ENCODE measurements around the gene TYW1B.
"Not testable (repeated sequence)": the region's sequence is repeated elsewhere in the genome, so short reads cannot be mapped to it uniquely, and the experiment has no call there.

The TYW1B gene

DNA sequence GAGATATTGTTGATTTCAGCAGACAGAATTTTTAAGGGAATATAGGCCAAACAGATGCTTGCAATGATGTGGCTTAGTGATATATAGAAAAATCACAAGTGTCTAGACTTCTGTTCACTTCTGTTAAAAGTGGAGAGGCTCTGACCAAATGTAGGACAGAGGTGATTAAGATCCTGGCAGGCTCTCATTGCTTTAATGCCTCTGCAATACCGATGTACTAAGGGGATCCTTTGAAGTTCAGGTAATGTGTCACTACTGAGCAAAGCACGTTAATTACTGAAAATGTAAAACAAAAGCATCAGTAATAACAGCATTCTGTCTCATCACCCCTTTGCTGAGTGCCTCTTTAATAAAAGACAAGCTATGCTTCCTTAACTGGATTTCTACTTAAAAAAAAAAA is 131.4 kb downstream of the TYW1B start:
- not testable (repeated sequence) for DNase-seq (ENCODE audit: low read depth in 2 of 2)

DNA sequence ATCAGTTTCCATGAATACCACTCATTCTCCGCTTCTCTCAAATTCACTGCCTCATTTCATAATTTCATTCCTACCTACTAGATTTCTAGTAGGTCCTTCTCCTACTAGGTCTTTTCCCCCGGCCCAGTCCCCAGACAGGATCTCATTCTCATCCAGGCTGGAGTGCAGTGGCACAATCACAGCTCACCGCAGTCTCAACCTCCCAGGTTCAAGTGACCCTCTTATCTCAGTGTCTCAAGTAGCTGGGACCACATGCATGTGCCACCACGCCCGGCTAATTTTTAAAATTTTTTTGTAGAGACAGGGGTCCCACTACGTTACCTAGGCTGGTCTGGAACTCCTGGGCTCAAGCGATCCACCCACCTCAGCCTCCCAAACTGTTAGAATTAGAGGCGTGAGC is 132.5 kb downstream of the TYW1B start:
- not testable (repeated sequence) for DNase-seq (ENCODE audit: low read depth in 2 of 2)

DNA sequence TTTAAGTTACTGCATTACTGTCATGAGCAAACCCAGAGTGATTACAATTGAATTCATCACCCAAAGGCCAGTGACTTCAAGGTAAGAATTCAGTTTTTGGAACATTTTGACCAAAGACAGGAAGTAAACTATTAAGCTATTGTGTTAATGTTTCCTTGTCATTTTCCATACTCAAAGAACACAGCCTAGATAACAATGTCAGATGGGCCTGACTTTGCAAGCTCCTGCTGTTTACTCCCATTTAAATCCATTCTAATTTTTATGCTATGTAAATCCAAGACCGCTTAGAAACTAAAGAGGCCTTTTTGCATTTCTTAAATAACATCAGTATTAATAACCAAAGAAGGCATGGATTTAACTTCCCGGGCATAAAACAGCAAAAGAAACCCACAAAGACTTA is 136.6 kb downstream of the TYW1B start:
- DNase-seq (ENCODE audit: low read depth in 2 of 2), result not testable (repeated sequence)

DNA sequence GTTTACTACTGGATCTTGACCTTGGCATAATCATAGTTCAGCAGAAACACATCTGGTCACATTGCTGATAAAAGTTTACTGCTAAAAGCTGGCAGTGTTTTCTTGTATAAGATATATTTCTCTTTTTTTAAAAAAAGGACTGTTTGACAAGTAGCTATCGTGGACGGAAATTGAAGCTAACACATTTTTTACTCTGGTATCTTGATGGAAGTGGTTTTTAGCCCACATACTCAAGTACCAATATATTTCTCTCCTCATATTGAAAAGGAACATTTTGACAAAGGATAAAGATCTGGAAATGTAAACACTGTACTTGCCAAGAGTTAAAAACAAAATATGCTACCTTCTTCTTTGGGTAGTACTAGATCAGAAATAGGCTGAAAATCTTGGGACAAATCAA is 137.8 kb downstream of the TYW1B start:
- DNase-seq (ENCODE audit: low read depth in 2 of 2), result not testable (repeated sequence)

DNA sequence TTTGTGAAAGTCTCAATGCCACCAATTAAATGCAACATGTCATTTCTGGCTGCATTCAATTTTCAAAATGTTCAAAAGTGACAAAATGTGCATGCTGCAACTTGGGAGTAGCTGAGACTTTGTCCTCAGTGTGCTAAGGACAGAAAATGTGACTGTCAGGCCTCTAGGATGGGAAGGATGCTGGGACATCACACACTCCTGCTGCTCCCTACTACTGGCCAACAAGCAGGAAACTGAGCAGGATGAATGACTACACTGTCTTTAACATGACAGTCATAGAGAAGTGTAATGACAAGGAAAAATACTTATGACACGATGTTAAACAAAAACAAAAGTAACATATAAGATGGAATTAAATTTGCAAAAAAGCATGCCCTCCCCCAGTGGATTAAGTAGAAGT is 138.7 kb downstream of the TYW1B start:
- DNase-seq (ENCODE audit: low read depth in 2 of 2), result not testable (repeated sequence)

DNA sequence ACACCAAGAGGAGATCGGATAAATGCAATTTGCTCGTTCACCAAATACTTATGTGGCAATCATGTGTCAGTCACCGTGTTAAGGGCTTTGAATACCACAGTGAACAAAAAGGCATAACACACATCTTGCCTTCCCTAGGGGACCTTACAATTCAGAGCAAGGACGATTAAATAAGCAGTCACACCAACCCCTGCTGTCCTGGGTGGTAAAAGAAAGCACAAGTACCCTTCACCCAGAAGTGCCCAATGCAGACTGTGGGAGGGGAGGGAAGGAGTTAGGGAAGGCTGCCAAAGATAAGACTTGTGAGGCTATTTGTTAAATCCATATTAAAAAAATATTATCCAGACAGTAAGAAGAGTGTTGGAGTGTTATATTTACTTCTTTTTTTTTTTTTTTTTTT is 146.8 kb downstream of the TYW1B start:
- DNase-seq (ENCODE audit: low read depth in 2 of 2), result not testable (repeated sequence)

DNA sequence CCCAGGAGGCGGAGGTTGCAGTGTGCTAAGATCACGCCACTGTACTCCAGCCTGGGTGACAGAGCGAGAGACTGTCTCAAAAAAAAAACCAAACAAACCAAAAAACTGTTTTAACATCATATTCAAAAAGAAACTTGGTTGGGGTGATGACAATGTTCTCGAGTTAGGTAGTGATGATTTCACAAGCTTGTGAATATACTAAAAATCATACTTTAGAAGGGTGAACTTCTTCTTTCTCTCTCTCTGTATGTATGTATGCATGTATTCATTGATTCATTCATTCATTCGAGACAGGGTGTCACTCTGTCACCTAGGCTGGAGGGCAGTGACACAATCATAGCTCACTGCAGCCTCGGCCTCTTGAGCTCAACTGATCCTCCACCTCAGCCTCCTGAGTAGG is 151.1 kb downstream of the TYW1B start:
- not testable (repeated sequence) for DNase-seq (ENCODE audit: low read depth in 2 of 2)

DNA sequence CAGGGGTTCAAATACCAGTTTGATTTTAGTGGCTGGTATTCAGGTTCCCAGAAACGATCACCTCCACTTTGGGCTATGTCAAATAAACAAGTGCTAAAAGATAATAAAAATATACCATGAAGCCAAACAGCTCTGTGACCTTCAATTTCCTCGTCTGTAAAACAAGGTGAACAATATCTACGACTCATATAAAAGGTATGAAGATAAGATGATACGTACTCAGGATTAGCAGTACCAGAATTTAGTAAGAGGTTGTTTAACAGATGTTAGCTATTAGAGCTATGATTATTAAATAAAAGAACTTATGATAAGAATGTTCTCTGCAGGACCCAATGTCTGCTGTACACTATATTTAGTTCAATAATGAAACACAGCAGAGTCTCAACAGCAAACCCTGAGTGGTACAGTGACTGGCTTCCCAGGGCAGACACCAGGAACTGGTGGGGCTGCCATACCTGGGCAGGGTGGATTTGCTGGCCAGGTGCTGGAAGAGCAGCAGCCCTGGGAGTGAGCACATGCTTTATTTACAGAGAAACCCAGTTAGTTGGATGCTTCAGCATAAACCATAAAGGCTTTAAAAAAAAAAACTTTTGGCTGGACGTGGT is 151.8 kb downstream of the TYW1B start:
- not testable (repeated sequence) for DNase-seq (ENCODE audit: low read depth in 2 of 2)

DNA sequence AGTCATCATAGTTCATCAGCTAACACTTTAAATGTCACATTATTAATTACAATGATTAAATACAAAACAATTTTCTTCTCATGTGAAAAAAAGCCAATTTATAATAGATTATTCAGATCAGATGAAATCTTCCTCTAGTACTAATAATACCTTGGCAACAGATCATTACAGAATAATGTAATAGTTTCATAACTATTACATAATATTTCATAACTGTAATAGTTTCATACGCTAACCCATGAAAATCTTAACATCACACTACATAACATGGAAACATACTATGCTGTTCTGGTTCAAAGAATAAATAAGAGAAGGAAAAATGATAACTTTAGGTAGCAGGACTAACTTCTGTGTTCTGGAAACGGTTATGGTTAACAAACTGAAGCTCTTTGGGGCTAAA is 152.3 kb downstream of the TYW1B start:
- DNase-seq (ENCODE audit: low read depth in 2 of 2), result not testable (repeated sequence)

DNA sequence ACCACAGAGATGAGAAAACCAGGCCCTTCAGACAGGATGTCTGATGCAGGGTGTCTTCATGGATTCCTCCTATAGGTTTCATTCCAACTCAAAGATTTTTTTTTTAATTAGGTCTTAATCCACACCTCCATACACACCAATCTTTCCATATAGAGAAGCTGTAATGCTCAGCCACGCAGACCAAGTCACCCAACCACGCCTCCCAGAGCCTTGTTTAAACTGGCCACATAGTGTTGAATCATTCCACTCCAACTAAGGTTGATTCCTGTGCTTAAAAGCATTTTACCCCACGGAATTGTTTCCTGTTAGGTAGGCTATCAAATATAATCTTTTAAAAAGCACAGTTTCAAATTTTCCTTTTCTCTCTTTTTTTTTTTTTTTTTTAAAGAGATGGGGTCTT is 153.6 kb downstream of the TYW1B start:
- no peak for DNase-seq (ENCODE audit: low read depth in 2 of 2)

DNA sequence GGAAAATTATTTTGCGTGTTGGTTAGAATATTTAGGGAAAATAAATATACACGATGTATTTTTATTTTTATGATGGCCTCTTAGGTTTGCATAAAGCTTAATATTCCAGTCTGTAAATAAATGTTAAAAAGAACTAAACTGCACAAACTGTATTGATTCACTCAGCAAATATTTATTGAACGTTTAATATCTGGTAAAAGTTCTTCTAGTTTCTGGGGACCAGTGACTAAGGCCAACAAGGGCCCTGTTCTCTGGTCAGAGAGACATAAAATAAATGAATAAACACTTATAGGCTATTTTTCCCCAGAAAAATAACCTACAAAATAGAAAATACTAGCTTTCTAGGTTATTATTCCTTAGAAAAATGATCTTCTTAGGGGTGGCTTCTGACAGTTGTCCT is 157.2 kb downstream of the TYW1B start:
- DNase-seq (ENCODE audit: low read depth in 2 of 2), result not testable (repeated sequence)

DNA sequence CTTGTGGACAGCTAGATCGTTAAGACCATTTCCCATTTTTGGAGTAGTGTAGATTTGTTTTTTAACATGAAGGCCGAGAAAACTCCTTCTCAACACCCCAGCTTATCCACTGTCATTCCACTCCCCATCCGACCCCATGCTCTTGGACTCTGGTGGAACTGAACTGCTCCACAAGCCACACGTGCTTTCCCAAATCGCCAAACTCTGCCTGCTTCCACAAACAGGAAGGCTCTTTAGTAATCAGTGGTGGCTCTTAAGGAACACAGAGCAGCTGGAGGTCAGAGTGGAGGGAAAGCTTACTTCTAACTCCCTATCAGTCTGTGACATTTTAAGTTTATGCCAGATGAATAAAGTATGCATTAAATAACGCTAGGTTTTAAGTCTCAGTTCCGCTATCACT is 159.6 kb downstream of the TYW1B start:
- not testable (repeated sequence) for DNase-seq (ENCODE audit: low read depth in 2 of 2)

DNA sequence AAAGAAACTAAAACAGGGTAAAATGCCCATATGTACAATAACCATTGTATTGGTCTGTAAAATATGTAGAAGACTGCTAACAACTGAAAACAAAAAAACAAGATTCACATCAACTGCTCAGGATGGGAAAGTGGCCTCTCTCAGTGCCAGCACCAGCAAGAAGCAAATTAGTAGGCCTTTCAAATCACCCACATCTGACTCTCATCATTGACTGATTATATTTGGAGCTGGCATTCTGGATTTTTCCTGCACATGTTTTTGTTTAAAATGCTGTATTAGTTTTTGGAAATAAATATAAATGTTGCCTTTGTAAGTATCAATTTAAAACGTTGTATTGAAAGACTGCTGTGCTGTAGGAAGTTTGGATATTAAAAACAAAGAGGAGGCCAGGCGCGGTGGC is 161.0 kb downstream of the TYW1B start:
- not testable (repeated sequence) for DNase-seq (ENCODE audit: low read depth in 2 of 2)

DNA sequence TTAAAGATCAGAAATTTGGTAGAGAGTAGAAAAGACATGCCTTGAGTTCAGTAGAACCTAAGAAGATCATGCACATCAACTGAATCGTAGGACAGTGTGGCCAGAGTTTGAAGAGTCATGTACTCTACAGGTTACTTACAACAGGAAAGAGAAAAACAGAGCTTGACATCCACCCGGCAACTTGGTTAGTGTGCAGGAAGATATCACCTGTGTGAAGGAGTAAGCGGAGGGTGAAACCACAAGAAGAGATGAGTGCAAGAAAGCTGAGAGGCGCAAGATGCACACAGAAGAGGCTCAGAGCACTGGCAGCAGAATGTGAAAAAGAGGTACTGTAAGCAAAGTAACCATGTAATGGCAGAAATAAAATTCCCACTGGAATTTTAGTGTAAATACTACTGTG is 179.4 kb downstream of the TYW1B start:
- not testable (repeated sequence) for DNase-seq (ENCODE audit: low read depth in 2 of 2)

DNA sequence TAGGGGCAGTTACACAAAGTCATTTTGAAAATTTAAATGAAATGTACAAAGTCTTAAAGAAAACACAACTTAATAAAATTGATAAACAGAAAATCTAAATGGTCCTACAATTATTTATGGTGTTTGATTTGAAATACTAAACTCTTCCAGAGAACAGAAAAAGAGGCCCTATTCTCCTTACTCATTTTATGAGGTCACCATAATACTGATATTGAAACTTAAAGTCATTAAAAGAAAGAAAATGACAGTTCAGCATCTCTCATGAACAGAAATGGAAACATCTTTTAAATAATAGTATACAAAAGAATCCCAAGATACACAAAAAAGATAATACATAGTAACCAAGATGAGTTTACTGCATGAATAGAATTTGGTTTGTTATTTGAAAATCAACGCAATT is 184.3 kb downstream of the TYW1B start:
- DNase-seq (ENCODE audit: low read depth in 2 of 2), result not testable (repeated sequence)

DNA sequence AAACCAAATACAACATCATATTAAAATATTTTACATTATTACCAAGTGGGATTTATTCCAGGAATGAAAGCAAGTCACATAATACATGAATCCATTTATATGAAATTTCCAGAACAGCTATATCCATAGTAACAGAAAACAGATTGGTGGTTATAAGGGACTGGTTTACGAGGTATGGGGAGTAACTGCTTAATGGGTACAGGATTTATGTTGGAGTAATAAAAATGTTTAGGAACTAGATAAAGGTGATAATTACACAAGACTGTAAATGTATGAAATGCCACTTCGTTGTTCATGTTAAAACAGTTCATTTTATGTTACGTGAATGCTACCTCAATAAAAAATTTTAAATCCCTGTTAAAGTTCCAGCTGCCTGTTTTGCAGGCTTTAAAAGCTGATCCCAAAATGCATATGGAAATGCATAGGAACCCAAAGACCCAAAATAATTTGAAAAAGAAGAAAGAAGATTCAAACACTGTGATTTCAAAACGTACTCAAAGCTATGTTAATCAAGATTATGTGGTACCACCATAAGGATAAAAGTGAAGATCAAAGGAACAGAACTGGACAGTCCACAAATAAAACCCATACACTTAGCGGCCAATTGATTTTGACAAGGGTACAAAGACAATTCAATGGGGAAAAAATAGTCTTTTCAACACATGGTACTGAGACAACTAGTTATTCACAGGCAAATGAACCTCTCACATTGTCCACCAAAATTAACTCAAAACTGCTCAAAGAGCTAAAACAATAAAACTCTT is 186.3 kb downstream of the TYW1B start:
- DNase-seq (ENCODE audit: low read depth in 2 of 2), result not testable (repeated sequence)

DNA sequence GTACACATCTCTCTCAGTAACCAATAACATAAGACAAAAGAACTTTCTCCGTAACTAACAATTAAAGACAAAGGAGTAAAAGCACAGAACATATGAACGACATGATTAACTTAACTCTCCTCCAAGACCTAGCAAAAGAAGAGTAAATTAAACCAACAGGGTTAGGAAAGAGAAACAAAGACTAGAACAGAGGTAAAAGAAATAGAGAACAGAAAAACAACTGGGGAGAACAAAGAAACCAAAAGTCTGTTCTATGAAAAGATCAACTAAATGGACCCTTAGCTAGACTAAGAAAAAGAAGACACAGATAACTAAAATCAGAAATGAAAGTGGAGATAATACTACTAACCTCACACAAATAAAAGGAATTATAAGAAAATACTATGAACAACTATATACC is 187.3 kb downstream of the TYW1B start:
- DNase-seq (ENCODE audit: low read depth in 2 of 2), result not testable (repeated sequence)

DNA sequence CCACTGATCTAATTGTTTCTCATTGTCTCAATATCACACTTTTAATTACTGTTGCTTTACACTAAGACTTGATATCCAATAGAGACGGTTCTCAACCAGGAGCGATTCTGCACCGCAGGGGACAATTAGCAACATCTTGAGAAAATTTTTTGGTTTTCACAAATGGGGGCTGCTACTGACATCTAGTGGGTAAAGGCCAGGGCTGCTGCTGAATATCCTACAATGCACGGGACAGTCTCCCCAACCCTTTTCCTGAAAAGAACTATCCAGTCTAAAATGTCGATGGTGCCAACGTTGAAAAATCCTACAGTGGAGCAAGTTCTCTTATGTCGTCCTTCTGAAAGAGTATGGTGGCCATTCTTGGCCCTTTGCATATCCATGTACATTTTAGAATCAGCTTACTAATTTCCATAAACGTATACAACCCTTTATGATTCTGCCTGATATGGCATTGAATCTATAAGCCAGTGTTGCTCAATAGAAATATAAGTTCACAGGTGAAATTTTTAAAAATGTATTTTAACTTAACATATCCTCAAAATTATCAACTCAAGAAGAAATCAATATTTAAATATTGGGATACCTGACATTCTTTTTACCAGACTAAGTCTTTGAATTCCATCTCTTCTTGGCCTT is 192.6 kb downstream of the TYW1B start:
- DNase-seq (ENCODE audit: low read depth in 2 of 2), result not testable (repeated sequence)

DNA sequence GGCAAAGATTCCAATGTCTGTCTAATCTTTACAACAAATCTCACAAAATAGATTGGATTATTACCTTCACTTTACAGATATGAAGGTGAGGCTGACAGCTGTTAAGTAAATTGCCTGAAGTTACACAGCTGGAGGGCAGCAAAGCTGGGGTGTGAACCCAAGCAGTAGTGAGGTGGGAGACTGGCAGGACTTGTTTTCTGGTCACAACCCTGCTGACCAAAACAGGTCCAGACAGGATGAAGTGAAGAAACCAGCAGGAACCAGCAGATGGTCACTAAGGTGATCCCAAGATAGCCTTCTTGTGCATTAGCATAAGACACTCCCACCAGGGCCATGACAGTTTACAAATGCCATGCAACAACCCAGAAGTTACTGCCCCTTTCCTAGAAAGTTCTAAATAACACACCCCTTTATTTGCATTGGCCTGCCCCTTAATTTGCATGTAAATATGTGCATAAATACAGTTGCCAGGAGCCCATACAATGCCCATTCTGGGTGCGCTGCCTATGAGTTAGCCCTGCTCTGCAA is 195.2 kb downstream of the TYW1B start:
- DNase-seq (ENCODE audit: low read depth in 2 of 2), result not testable (repeated sequence)

DNA sequence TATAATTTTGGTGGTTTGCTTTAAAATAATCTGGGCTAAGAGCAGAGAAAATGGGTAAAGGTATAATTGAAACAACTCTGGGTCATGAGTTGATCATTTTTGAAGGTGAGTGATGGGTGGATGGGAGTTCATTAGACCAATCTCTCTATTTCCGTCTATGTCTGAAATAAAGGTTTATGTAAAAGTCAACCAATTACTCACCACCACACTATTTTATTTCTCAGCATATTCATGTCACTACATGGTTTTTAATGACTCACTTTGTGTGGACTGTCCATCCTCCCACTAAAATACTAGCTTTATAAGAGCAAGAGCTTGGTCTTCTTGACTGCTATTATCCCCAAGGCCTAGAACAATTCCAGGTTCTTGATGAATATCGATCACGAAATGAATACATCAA is 199.6 kb downstream of the TYW1B start:
- DNase-seq (ENCODE audit: low read depth in 2 of 2), result not testable (repeated sequence)

DNA sequence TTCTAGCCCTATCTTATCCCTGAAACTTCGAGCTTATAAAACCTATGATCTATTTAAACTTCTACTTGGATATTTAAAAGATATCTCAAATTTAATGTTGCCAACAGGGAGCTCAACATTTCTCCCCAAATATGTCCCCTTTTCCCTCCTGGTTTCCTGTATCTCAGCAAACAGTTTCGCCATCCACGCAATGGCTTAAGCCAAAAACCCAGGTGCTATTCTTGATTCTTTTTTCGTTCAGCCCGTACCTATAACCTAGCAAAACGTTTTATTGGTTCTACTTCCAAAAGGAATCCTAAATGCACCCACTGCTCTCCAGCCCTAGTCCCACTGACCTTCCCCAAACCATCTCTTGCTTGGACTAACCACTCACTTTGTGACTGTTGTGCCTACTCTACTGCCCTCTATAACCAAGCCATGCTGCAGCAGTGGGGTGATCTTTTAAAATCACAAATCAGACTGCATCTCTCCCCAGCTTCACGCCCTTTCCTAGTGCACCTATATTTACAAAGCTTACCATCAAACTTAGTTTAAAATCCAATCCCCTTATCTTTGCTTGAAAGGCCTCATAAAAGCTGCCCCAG is 201.5 kb downstream of the TYW1B start:
- DNase-seq (ENCODE audit: low read depth in 2 of 2), result not testable (repeated sequence)

DNA sequence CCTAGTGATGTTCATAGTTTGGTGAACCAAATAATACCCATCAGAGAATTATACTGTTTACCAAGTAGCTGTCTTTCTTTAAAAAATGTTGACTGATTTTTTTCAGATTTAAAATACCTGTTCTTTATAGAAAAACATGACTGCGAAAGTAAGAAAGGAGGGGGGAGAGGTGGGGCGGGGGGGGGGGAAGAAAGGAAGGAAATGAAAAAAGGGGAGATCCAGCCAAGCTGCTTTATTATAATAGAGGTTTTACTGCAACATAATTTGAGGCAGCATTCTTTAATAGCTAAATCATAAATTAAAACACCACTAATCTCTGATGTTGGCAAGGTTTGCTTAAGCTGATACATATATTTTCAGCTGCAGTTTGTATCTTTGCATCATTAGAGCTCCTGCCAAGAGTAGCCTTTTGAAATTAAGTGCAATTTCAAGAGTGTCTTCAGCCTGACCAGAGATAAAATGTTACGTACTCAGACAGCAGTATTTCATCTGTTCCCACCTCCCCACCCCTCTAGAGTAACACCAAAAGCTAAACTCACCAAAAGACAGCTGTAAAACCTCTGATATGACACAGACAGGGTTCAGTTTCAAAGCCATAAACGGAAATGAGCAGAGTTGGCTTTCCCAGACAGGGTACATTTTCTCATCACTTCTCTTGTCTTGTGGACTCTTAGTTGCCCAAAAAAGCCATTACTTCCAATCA is 202.1 kb downstream of the TYW1B start:
- DNase-seq (ENCODE audit: low read depth in 2 of 2), result not testable (repeated sequence)
